Occipital lobe (tissue), 2 donors: ENCODE results near the gene ITPR2. TPM values are rescaled to one million over a fixed set of nuclear protein-coding genes. Genes with fewer than 3 reads are reported as not detected.
"Not testable (repeated sequence)": the region's sequence is repeated elsewhere in the genome, so short reads cannot be mapped to it uniquely, and the experiment has no call there.

Experiments
- DNase-seq: peaks from one replicate; lab custom pipeline; 2025; lab: John Stamatoyannopoulos, UW
- total RNA-seq: library from RNA; depleted of rRNA; stranded (reverse); fragments of >200 nt; gene quantifications from one replicate; pipeline ENCODE4 v1.2.3, GENCODE V29; 2014

Gene ITPR2
- total RNA-seq, 1 donor from 2014 or later, result 31.0 TPM

GRCh38 chr12:26678697-26679660 is 154.0 kb downstream of the ITPR2 start:
- no peak for DNase-seq

GRCh38 chr12:26671487-26671886 is 161.5 kb downstream of the ITPR2 start:
- not testable (repeated sequence) for DNase-seq

- no peak for DNase-seq
Observed at GRCh38 chr12:26668847-26669246, 164.1 kb downstream of the ITPR2 start.

- no peak for DNase-seq
Observed at GRCh38 chr12:26668230-26668629, 164.8 kb downstream of the ITPR2 start.

- no peak for DNase-seq
Observed at GRCh38 chr12:26666286-26666685, 166.7 kb downstream of the ITPR2 start.

GRCh38 chr12:26661399-26661798 is 171.6 kb downstream of the ITPR2 start:
- no peak for DNase-seq

GRCh38 chr12:26659930-26660329 is 173.1 kb downstream of the ITPR2 start:
- no peak for DNase-seq

- no peak for DNase-seq
Observed at GRCh38 chr12:26658991-26659390, 174.0 kb downstream of the ITPR2 start.

- no peak for DNase-seq
Observed at GRCh38 chr12:26654623-26655022, 178.4 kb downstream of the ITPR2 start.

- DNase-seq, result peak; percentile 16
Observed at GRCh38 chr12:26651566-26652188, 181.3 kb downstream of the ITPR2 start.

GRCh38 chr12:26651036-26651435 is 182.0 kb downstream of the ITPR2 start:
- DNase-seq, result no peak

GRCh38 chr12:26648999-26649398 is 184.0 kb downstream of the ITPR2 start:
- no peak for DNase-seq

GRCh38 chr12:26648584-26648983 is 184.4 kb downstream of the ITPR2 start:
- DNase-seq, result no peak

- DNase-seq, result no peak
Observed at GRCh38 chr12:26648066-26648465, 184.9 kb downstream of the ITPR2 start.

- DNase-seq, result no peak
Observed at GRCh38 chr12:26647088-26647487, 185.9 kb downstream of the ITPR2 start.

GRCh38 chr12:26646571-26646970 is 186.4 kb downstream of the ITPR2 start:
- no peak for DNase-seq

GRCh38 chr12:26644376-26644775 is 188.6 kb downstream of the ITPR2 start:
- not testable (repeated sequence) for DNase-seq

GRCh38 chr12:26643532-26644315 is 189.3 kb downstream of the ITPR2 start:
- DNase-seq, result no peak

GRCh38 chr12:26642361-26642760 is 190.6 kb downstream of the ITPR2 start:
- DNase-seq, result no peak

GRCh38 chr12:26636710-26637328 is 196.2 kb downstream of the ITPR2 start:
- no peak for DNase-seq

GRCh38 chr12:26633591-26634210 is 199.3 kb downstream of the ITPR2 start:
- no peak for DNase-seq
